Left forelimb (tissue), 1 donor: Measurements from ENCODE around the gene CEP350.
"Not testable (repeated sequence)": the region's sequence is repeated elsewhere in the genome, so short reads cannot be mapped to it uniquely, and the experiment has no call there.

Experiments
- DNase-seq: peaks from one replicate; pipeline ENCODE4 v3.0.0-alpha.2; 2018; ENCODE audit warnings: low spot score

The CEP350 gene

DNA sequence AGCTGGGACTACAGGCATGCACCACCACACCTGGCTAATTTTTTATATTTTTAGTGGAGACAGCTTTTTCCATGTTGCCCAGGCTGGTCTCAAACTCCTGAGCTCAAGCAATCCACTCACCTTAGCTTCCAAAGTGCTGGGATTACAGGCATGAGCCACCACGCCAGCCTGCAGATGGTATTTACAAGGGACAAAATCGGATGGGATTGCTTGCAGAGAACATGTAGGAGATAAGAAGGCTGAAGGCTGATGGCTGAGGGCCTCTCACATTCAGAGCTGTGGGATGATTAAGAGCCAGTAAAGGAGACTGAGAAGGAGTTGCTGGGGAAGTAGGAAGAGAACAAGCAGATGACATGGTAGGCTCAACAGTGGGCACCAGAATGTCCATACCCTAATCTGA, 176.0 kb downstream of the CEP350 start:
- no peak for DNase-seq

- no peak for DNase-seq
These were observed 176.9 kb downstream of the CEP350 start for GRCh38 chr1:180131510-180131909.

- no peak for DNase-seq
These were observed 178.6 kb downstream of the CEP350 start for GRCh38 chr1:180133193-180133592.

GRCh38 chr1:180133688-180134087, 179.1 kb downstream of the CEP350 start:
- DNase-seq: not testable (repeated sequence)

GRCh38 chr1:180135535-180135934, 180.9 kb downstream of the CEP350 start:
- no peak for DNase-seq

DNA sequence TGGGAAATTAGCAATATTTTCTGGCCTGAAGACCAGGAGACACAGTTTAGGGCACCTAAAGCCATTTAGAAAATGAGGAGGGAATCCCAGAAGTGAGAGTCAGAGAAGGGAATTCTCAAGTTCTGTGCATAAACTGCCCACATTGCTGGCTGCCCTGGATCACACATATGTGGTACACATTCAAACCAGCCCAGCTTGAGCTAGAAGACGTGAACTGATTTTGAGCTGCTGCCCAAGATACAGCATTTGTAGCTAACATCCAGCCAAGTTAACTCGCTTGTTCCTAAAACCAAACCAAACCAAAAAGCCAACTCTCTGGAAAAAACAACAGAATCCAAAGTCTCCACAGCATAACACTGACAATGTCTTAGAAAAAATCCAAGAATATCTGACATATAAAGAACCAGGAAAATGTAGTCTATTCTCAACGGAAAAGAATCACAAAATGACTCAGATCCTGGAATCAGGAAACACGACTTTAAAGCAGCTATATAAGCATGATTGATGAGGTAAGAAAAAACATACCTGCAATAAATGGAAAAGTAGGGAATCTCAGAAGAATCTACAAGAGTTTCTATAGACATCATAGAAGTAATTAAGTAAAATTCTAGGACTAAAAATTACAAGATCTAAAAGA, 181.8 kb downstream of the CEP350 start:
- DNase-seq: no peak

- DNase-seq: no peak
These were observed 182.4 kb downstream of the CEP350 start for GRCh38 chr1:180136968-180137356.

DNA sequence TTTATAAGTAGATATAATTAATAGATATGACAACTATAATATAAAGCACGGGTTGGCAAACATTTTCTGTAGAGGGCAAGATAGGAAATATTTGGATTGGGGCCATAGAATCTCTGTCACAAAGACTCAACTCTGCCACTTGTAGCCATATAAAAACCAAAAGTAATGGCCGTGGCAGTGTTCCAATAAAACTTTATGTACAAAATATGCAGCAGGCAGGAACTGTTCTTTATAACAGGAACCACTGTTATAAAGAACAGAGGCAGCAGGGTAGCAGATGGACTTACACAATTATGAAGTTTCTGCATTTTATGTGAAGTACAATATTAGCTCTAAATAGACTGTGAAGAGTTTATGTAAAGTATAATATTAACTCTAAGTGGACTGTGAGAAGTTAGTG, 183.2 kb downstream of the CEP350 start:
- no peak for DNase-seq

DNA sequence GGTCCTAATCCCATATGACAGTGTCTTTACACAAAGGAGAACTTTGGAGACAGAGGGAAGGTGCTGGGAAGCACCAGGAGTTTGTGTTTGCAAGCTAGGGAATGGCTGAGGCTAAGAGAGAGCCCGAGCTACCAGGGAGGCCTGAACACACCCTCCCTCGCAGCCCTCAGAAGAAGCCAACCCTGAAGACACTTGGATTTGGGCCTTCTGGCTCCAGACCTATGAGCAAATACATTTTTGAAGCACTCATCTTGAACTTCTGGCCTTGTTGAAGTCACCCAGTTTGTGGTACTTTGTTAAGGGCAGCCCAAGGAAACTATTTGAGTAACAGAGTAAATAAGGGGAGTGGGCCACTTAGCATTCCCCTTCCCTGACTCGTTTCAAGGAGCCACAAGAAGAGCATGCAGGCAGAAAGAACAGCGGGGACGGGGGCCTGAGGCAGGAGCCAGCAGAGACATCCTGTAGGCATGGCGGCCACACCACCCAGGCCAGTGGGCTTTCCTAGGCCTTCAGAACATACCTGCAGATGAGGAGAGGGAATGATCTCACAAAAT, 186.8 kb downstream of the CEP350 start:
- no peak for DNase-seq

- DNase-seq: no peak
These were observed 188.7 kb downstream of the CEP350 start for GRCh38 chr1:180143359-180143758.

DNA sequence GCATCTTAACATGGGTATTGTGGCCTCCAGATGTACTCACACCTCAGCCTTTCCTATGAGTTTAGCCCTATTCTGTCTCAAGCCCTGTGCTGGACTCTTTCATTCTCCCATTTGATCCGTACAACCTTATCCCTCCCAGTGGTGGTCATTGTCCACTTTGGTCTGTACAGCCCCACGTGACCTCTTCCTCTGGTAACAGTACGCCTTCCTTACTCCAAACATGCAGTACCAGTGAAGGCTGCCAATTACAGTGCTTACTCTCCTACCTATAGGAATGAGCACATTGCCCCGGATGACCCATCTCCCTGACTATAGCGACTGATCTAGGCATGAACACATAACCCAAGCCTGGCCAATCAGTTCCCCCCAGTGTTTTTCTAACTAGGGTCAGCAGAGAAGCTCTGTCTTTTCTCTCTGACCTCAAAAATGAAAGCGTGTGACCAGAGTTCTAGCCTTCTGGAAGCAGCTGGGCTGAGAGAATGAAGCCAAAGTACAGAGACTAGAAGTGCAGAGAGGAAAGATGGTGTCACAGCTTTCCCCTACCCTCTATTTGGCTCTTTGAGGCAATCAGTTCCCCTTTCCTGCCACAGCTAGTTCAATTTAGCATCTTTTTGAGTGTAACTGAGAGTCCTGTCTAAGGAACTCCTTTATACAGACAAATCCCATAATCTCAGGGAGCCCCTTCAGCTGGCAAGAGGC, 190.2 kb downstream of the CEP350 start:
- no peak for DNase-seq

GRCh38 chr1:180145446-180145845, 190.8 kb downstream of the CEP350 start:
- DNase-seq: no peak

- DNase-seq: peak; percentile 23
These were observed 196.4 kb downstream of the CEP350 start for GRCh38 chr1:180150982-180151381.

- no peak for DNase-seq
These were observed 196.9 kb downstream of the CEP350 start for GRCh38 chr1:180151508-180151907.

GRCh38 chr1:180152588-180152987, 198.0 kb downstream of the CEP350 start:
- peak; percentile 34 for DNase-seq

GRCh38 chr1:180153032-180153431, 198.4 kb downstream of the CEP350 start:
- DNase-seq: peak; percentile 18

- no peak for DNase-seq
These were observed 199.4 kb downstream of the CEP350 start for GRCh38 chr1:180154003-180154324.

DNA sequence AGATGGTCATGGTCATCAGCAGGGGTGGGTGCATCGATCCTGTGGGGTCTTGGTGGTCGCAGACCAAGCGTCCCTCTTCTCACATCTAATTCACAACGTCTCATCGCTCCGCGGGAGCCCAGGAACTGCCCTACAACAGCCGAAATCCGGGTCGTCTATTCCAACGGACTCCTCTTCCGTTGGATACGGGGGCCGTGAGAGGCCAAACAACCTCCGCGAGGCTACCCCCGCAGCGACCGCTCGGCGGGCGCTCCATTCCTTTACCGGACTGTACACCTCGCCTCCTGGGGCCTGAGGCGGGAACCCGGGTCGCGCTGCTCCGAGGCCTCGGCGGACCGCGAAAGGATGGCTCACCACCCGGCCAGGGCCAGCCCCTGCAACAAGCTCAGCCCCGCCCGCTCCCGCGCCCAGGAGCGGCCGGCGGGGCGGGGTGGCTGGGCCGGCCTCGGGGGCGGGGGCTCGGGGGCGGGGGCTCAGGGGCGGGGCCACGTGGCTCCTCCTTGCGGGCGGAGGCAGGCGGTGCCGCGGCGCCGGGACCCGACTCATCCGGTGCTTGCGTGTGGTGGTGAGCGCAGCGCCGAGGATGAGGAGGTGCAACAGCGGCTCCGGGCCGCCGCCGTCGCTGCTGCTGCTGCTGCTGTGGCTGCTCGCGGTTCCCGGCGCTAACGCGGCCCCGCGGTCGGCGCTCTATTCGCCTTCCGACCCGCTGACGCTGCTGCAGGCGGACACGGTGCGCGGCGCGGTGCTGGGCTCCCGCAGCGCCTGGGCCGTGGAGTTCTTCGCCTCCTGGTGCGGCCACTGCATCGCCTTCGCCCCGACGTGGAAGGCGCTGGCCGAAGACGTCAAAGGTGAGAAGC, 199.9 kb downstream of the CEP350 start, which contains the start of gene QSOX1:
Gene QSOX1 (plus strand): TSS at position 545 of the 857 bp plus-strand sequence. CDS start 39 bp downstream, at position 584.
- peak; percentile 95 for DNase-seq

DNA sequence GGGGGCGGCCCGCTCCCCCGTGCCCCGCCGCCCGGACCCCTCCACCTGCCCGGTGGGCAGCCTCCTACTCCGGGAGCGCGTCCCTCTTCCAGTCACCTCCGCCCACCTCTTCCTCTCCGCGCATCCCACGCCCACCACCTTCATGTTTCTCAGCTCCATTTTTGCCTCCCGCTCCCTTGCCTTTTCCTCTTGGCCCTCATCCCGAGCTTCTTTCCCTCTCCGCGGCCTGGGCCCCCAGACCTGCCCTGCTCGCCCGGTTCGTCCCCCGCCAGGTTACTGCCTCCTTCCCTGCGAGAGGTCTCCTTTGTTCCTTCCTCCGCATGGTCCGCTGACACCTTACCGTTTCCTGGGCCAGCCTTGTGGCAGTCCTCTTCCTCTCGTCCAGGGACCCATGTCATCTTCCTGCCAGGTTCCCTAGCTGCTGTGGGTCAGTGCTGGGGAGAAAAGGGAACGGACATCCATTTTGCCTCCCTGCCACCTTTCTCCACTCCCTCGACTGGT, 200.6 kb downstream of the CEP350 start:
- no peak for DNase-seq

DNA sequence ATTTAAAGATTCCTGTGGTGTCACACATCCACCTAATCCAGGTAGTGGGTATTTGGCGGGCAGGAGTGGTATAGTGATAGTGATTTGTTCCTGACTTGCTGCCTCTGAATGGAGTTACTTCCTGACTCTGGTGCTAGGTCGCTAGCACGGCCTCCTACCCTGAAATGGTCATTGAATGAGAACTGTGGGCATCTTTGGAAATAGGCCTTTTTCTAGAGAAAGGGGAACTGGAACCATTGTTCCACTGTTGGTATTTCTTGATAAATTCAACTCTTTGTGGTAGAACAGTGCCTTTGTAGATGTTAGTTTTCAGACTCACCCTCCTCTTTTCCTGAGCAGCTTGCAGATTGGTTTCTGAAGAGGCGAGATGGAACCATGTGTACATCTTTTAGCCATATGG, 201.6 kb downstream of the CEP350 start:
- DNase-seq: no peak

DNA sequence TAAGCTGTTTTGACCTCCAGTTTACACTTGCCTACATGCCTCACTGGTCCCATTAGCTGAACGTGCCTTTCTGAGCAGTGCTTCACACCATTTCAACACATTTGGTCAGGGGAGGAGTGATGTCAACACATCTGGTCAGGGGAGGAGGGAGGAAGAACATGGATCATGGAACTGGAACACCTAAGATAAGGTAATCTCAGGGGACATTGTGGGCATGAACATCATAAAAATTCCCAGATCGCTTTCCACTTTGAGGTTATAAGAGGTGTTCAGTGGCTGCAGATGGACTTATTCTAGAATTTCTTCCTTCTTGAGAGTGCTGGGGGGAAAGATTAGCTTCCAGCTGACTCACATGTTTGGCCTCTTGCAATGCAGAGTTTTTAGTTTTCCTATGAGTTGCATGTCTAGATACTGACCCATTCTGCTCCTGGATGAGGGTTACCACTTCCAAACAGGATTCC, 202.1 kb downstream of the CEP350 start:
- no peak for DNase-seq

GRCh38 chr1:180157108-180157507, 202.5 kb downstream of the CEP350 start:
- DNase-seq: no peak
